Activated CD4-positive, alpha-beta T cell treated with anti-CD3 and anti-CD28 coated beads, Interleukin-2, Interleukin-4, amounts not matched to agents 100 ng/mL and 50 ng/mL, durations not matched to agents 16 hours and 8 hours (primary cell): ENCODE data around the gene MSN.
A peak's percentile ranks its signal among the peaks of the same experiment; 100 is the strongest.
"Not testable (repeated sequence)": the region's sequence is repeated elsewhere in the genome, so short reads cannot be mapped to it uniquely, and the experiment has no call there.

ENCODE experiments used
- DNase-seq: peaks from one replicate; pipeline ENCODE4 v3.0.0-alpha.2; 2020; ENCODE audit warnings: low spot score

Gene MSN

GRCh38 chrX:65720381-65720964, 53.0 kb downstream of the MSN start:
- DNase-seq, result no peak

GRCh38 chrX:65723706-65724105, 56.3 kb downstream of the MSN start:
- peak; percentile 85 for DNase-seq

- DNase-seq, result no peak
These were observed 59.3 kb downstream of the MSN start for GRCh38 chrX:65726715-65727114.

- peak; percentile 71 for DNase-seq
These were observed 64.3 kb downstream of the MSN start for GRCh38 chrX:65731684-65732289.

- DNase-seq, result no peak
These were observed 73.5 kb downstream of the MSN start for GRCh38 chrX:65740909-65741308.

- DNase-seq, result no peak
These were observed 74.4 kb downstream of the MSN start for GRCh38 chrX:65741823-65742222.

- DNase-seq, result no peak
These were observed 77.5 kb downstream of the MSN start for GRCh38 chrX:65744965-65745364.

GRCh38 chrX:65745427-65745826, 78.0 kb downstream of the MSN start:
- no peak for DNase-seq

- no peak for DNase-seq
These were observed 78.5 kb downstream of the MSN start for GRCh38 chrX:65745992-65746391.

- peak; percentile 81 for DNase-seq
These were observed 83.4 kb downstream of the MSN start for GRCh38 chrX:65750674-65751469.

GRCh38 chrX:65751519-65751918, 84.1 kb downstream of the MSN start:
- no peak for DNase-seq

GRCh38 chrX:65752294-65752693, 84.8 kb downstream of the MSN start:
- DNase-seq, result no peak

- DNase-seq, result no peak
These were observed 88.3 kb downstream of the MSN start for GRCh38 chrX:65755786-65756185.

GRCh38 chrX:65757943-65758342, 90.5 kb downstream of the MSN start:
- DNase-seq, result no peak

GRCh38 chrX:65758505-65758904, 91.1 kb downstream of the MSN start:
- DNase-seq, result peak; percentile 55

- DNase-seq, result not testable (repeated sequence)
These were observed 92.1 kb downstream of the MSN start for GRCh38 chrX:65759525-65759924.

- no peak for DNase-seq
These were observed 102.3 kb downstream of the MSN start for GRCh38 chrX:65769564-65770292.

GRCh38 chrX:65772842-65773241, 105.4 kb downstream of the MSN start:
- no peak for DNase-seq

- DNase-seq, result peak; percentile 46
These were observed 114.4 kb downstream of the MSN start for GRCh38 chrX:65781845-65782244.

GRCh38 chrX:65783746-65784145, 116.3 kb downstream of the MSN start:
- DNase-seq, result peak; percentile 36
